Measurements from ENCODE around the gene NELL2.

DNA sequence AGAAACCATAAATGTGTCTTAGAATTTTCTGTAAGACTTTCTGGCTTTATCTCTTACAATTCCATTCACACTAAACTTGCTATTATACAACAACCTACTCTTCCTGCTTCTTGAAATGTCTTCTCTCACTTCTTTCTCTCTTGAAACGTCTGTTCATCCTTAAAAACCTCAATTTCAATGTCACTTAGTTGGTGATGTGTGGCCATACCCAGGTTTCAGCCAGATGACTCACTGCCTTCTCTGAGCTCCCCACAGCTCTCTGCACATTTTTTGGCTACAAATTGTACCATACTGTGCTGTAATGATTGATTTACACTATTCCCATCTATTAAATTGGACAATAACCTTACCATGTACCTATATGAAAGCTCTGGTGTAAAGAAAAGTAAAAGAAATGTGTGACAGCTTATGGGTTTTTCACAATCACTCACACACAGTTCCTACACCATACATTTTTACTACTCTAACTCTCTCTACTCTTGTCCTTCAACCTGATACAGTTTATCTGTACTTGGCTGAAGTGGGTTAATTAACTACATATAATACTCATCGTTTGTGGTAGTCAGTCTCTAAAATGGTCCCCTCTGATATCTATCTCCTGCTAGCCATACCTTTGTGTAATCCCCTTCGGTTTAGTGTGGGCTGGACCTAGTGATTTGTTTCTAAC is 222.1 kb downstream of the NELL2 start:
- TF ChIP-seq, protein P1, sequence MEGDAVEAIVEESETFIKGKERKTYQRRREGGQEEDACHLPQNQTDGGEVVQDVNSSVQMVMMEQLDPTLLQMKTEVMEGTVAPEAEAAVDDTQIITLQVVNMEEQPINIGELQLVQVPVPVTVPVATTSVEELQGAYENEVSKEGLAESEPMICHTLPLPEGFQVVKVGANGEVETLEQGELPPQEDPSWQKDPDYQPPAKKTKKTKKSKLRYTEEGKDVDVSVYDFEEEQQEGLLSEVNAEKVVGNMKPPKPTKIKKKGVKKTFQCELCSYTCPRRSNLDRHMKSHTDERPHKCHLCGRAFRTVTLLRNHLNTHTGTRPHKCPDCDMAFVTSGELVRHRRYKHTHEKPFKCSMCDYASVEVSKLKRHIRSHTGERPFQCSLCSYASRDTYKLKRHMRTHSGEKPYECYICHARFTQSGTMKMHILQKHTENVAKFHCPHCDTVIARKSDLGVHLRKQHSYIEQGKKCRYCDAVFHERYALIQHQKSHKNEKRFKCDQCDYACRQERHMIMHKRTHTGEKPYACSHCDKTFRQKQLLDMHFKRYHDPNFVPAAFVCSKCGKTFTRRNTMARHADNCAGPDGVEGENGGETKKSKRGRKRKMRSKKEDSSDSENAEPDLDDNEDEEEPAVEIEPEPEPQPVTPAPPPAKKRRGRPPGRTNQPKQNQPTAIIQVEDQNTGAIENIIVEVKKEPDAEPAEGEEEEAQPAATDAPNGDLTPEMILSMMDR (conservative IDR thresholded peaks at IDR 0.05 in 1 of 2, IDR thresholded peaks at IDR 0.05 in 1 of 2; ENCODE audit: extremely low read depth in 1 of 2, insufficient read depth in 1 of 2, low read depth in 1 of 2, low read length in 2 of 2), result no peak
- TF ChIP-seq EZH2 (IDR thresholded peaks at IDR 0.05; ENCODE audit: borderline replicate concordance, low read length), result no peak
